Measurements from ENCODE around the gene DBP.
A peak's percentile ranks its signal among the peaks of the same experiment; 100 is the strongest.

Gene DBP

GRCh38 chr19:48603001-48603400 is 34.2 kb downstream of the DBP start:
- Histone ChIP-seq H3K36me3 (ENCODE audit: control insufficient read depth, insufficient read depth, low read length) (peaks cover 2% of the 10 kb centered on the region; the same call in 1 of the 2 replicates), H3K9me3 (ENCODE audit: control insufficient read depth, insufficient read depth, low read depth, low read length) (no peaks in the 10 kb centered on the region), H3K4me3 (ENCODE audit: low read depth, low read length) (no peak overlapping the region), H3K27ac (ENCODE audit: low read depth, low read length) (no peak overlapping the region), H3K4me1 (ENCODE audit: control insufficient read depth, insufficient read depth, low read length) (no peaks in the 10 kb centered on the region), H3K27me3 (ENCODE audit: control insufficient read depth, insufficient read depth, low read length) (no peaks in the 10 kb centered on the region), H3K9ac (ENCODE audit: low read length) (no peak overlapping the region)

- no peak overlapping the region for H3K4me3 ChIP-seq (ENCODE audit: low read depth, low read length)
- no peaks in the 10 kb centered on the region for H3K36me3 ChIP-seq (ENCODE audit: control insufficient read depth, insufficient read depth, low read length)
- H3K9ac ChIP-seq (ENCODE audit: low read length), result no peak overlapping the region
- H3K27me3 ChIP-seq (ENCODE audit: control insufficient read depth, insufficient read depth, low read length), result no peaks in the 10 kb centered on the region
- no peaks in the 10 kb centered on the region for H3K4me1 ChIP-seq (ENCODE audit: control insufficient read depth, insufficient read depth, low read length)
- H3K27ac ChIP-seq (ENCODE audit: low read depth, low read length), result no peak overlapping the region
- no peaks in the 10 kb centered on the region for H3K9me3 ChIP-seq (ENCODE audit: control insufficient read depth, insufficient read depth, low read depth, low read length)
These were observed 36.3 kb downstream of the DBP start for GRCh38 chr19:48600679-48601417.

GRCh38 chr19:48598996-48599700 is 38.0 kb downstream of the DBP start:
- Histone ChIP-seq H3K4me1 (ENCODE audit: control insufficient read depth, insufficient read depth, low read length) (no peaks in the 10 kb centered on the region), H3K4me3 (ENCODE audit: low read depth, low read length) (no peak overlapping the region), H3K9ac (ENCODE audit: low read length) (no peak overlapping the region), H3K36me3 (ENCODE audit: control insufficient read depth, insufficient read depth, low read length) (no peaks in the 10 kb centered on the region), H3K9me3 (ENCODE audit: control insufficient read depth, insufficient read depth, low read depth, low read length) (no peaks in the 10 kb centered on the region), H3K27me3 (ENCODE audit: control insufficient read depth, insufficient read depth, low read length) (no peaks in the 10 kb centered on the region), H3K27ac (ENCODE audit: low read depth, low read length) (no peak overlapping the region)

GRCh38 chr19:48596679-48597465 is 40.3 kb downstream of the DBP start:
- no peak overlapping the region for H3K9ac ChIP-seq (ENCODE audit: low read length)
- no peak overlapping the region for H3K4me3 ChIP-seq (ENCODE audit: low read depth, low read length)
- no peaks in the 10 kb centered on the region for H3K4me1 ChIP-seq (ENCODE audit: control insufficient read depth, insufficient read depth, low read length)
- H3K27me3 ChIP-seq (ENCODE audit: control insufficient read depth, insufficient read depth, low read length), result no peaks in the 10 kb centered on the region
- H3K27ac ChIP-seq (ENCODE audit: low read depth, low read length), result no peak overlapping the region
- no peaks in the 10 kb centered on the region for H3K9me3 ChIP-seq (ENCODE audit: control insufficient read depth, insufficient read depth, low read depth, low read length)
- no peaks in the 10 kb centered on the region for H3K36me3 ChIP-seq (ENCODE audit: control insufficient read depth, insufficient read depth, low read length)

- Histone ChIP-seq H3K4me3 (ENCODE audit: low read depth, low read length) (no peak overlapping the region), H3K9me3 (ENCODE audit: control insufficient read depth, insufficient read depth, low read depth, low read length) (no peaks in the 10 kb centered on the region), H3K36me3 (ENCODE audit: control insufficient read depth, insufficient read depth, low read length) (no peaks in the 10 kb centered on the region), H3K4me1 (ENCODE audit: control insufficient read depth, insufficient read depth, low read length) (no peaks in the 10 kb centered on the region), H3K9ac (ENCODE audit: low read length) (no peak overlapping the region), H3K27ac (ENCODE audit: low read depth, low read length) (no peak overlapping the region), H3K27me3 (ENCODE audit: control insufficient read depth, insufficient read depth, low read length) (no peaks in the 10 kb centered on the region)
These were observed 40.9 kb downstream of the DBP start for GRCh38 chr19:48596237-48596636.

GRCh38 chr19:48595833-48596232 is 41.3 kb downstream of the DBP start:
- no peaks in the 10 kb centered on the region for H3K9me3 ChIP-seq (ENCODE audit: control insufficient read depth, insufficient read depth, low read depth, low read length)
- H3K27ac ChIP-seq (ENCODE audit: low read depth, low read length), result no peak overlapping the region
- H3K9ac ChIP-seq (ENCODE audit: low read length), result no peak overlapping the region
- no peaks in the 10 kb centered on the region for H3K4me1 ChIP-seq (ENCODE audit: control insufficient read depth, insufficient read depth, low read length)
- no peaks in the 10 kb centered on the region for H3K27me3 ChIP-seq (ENCODE audit: control insufficient read depth, insufficient read depth, low read length)
- H3K36me3 ChIP-seq (ENCODE audit: control insufficient read depth, insufficient read depth, low read length), result no peaks in the 10 kb centered on the region
- no peak overlapping the region for H3K4me3 ChIP-seq (ENCODE audit: low read depth, low read length)

- Histone ChIP-seq H3K36me3 (ENCODE audit: control insufficient read depth, insufficient read depth, low read length) (no peaks in the 10 kb centered on the region), H3K4me1 (ENCODE audit: control insufficient read depth, insufficient read depth, low read length) (no peaks in the 10 kb centered on the region), H3K9ac (ENCODE audit: low read length) (no peak overlapping the region), H3K9me3 (ENCODE audit: control insufficient read depth, insufficient read depth, low read depth, low read length) (no peaks in the 10 kb centered on the region), H3K27ac (ENCODE audit: low read depth, low read length) (no peak overlapping the region), H3K4me3 (ENCODE audit: low read depth, low read length) (no peak overlapping the region), H3K27me3 (ENCODE audit: control insufficient read depth, insufficient read depth, low read length) (no peaks in the 10 kb centered on the region)
These were observed 42.0 kb downstream of the DBP start for GRCh38 chr19:48595171-48595570.

- peaks cover 6% of the 10 kb centered on the region; the same call in 1 of the 2 replicates for H3K4me1 ChIP-seq (ENCODE audit: control insufficient read depth, insufficient read depth, low read length)
- no peak overlapping the region for H3K27ac ChIP-seq (ENCODE audit: low read depth, low read length)
- no peak overlapping the region for H3K4me3 ChIP-seq (ENCODE audit: low read depth, low read length)
- H3K36me3 ChIP-seq (ENCODE audit: control insufficient read depth, insufficient read depth, low read length), result no peaks in the 10 kb centered on the region
- no peaks in the 10 kb centered on the region for H3K27me3 ChIP-seq (ENCODE audit: control insufficient read depth, insufficient read depth, low read length)
- H3K9ac ChIP-seq (ENCODE audit: low read length), result no peak overlapping the region
- H3K9me3 ChIP-seq (ENCODE audit: control insufficient read depth, insufficient read depth, low read depth, low read length), result no peaks in the 10 kb centered on the region
These were observed 46.2 kb downstream of the DBP start for GRCh38 chr19:48591021-48591420.

GRCh38 chr19:48588670-48589401 is 48.3 kb downstream of the DBP start:
- Histone ChIP-seq H3K4me3 (ENCODE audit: low read depth, low read length) (peak overlapping the region; percentile 67), H3K27me3 (ENCODE audit: control insufficient read depth, insufficient read depth, low read length) (no peaks in the 10 kb centered on the region), H3K36me3 (ENCODE audit: control insufficient read depth, insufficient read depth, low read length) (no peaks in the 10 kb centered on the region), H3K9me3 (ENCODE audit: control insufficient read depth, insufficient read depth, low read depth, low read length) (no peaks in the 10 kb centered on the region), H3K9ac (ENCODE audit: low read length) (no peak overlapping the region), H3K4me1 (ENCODE audit: control insufficient read depth, insufficient read depth, low read length) (peaks cover 6% of the 10 kb centered on the region; the same call in 1 of the 2 replicates), H3K27ac (ENCODE audit: low read depth, low read length) (no peak overlapping the region)

GRCh38 chr19:48587387-48587786 is 49.8 kb downstream of the DBP start:
- H3K9ac ChIP-seq (ENCODE audit: low read length), result no peak overlapping the region
- no peaks in the 10 kb centered on the region for H3K9me3 ChIP-seq (ENCODE audit: control insufficient read depth, insufficient read depth, low read depth, low read length)
- no peaks in the 10 kb centered on the region for H3K27me3 ChIP-seq (ENCODE audit: control insufficient read depth, insufficient read depth, low read length)
- H3K4me3 ChIP-seq (ENCODE audit: low read depth, low read length), result no peak overlapping the region
- peaks cover 6% of the 10 kb centered on the region; the same call in 1 of the 2 replicates for H3K4me1 ChIP-seq (ENCODE audit: control insufficient read depth, insufficient read depth, low read length)
- no peaks in the 10 kb centered on the region for H3K36me3 ChIP-seq (ENCODE audit: control insufficient read depth, insufficient read depth, low read length)
- H3K27ac ChIP-seq (ENCODE audit: low read depth, low read length), result no peak overlapping the region

All from HUES6 (cell line).